Neuron (in vitro differentiated cells): ENCODE data around the gene PPA1.
"Not testable (repeated sequence)": the region's sequence is repeated elsewhere in the genome, so short reads cannot be mapped to it uniquely, and the experiment has no call there.

ENCODE experiments used
- H2AFZ ChIP-seq: one replicate; pipeline ENCODE4 v1.6.1; 2013; ENCODE audit warnings: low read depth, mild to moderate bottlenecking, inconsistent platforms, low read length, moderate library complexity
- H3K27me3 ChIP-seq: one replicate; pipeline ENCODE4 v1.6.1; 2013; ENCODE audit warnings: low read length; ENCODE audit not compliant: insufficient read depth
- H3K36me3 ChIP-seq: one replicate; pipeline ENCODE4 v1.6.1; 2013; ENCODE audit warnings: low read length; ENCODE audit not compliant: insufficient read depth
- H3K4me1 ChIP-seq: one replicate; pipeline ENCODE4 v1.6.1; 2013; ENCODE audit warnings: low read length; ENCODE audit not compliant: insufficient read depth
- H3K4me3 ChIP-seq: 2 replicates; pipeline ENCODE4 v1.5.1; 2013; ENCODE audit warnings: mild to moderate bottlenecking, low read length, moderate library complexity
- H3K9me3 ChIP-seq: one replicate; pipeline ENCODE4 v1.6.1; 2013; ENCODE audit warnings: low read length

PPA1 gene

GRCh38 chr10:70241081-70241480 lies 7.9 kb upstream of the PPA1 start:
- Histone ChIP-seq H3K27me3 (peaks cover 5% of the 10 kb centered on the region), H2AFZ (no peak overlapping the region), H3K9me3 (no peaks in the 10 kb centered on the region), H3K4me3 (no peak overlapping the region), H3K4me1 (no peaks in the 10 kb centered on the region), H3K36me3 (no peaks in the 10 kb centered on the region)

DNA sequence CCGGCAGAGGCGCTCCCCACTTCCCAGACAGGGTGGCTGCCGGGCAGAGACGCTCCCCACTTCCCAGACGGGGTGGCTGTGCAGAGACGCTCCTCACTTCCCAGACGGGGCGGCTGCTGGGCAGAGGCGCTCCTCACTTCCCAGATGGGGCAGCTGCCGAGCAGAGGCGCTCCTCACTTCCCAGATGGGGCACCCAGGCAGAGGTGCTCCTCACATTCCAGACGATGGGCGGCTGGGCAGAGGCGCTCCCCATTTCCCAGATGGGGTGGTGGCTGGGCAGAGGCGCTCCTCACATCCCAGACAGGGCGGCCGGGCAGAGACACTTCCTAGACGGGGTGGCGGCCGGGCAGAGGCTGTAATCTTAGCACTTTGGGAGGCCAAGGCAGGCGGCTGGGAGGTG lies 6.8 kb upstream of the PPA1 start:
- not testable (repeated sequence) for H3K9me3 ChIP-seq, H2AFZ ChIP-seq, H3K36me3 ChIP-seq, H3K4me3 ChIP-seq, H3K27me3 ChIP-seq, H3K4me1 ChIP-seq

GRCh38 chr10:70239077-70239976 lies 6.1 kb upstream of the PPA1 start:
- H2AFZ ChIP-seq, H3K4me3 ChIP-seq, H3K4me1 ChIP-seq, H3K27me3 ChIP-seq, H3K9me3 ChIP-seq, H3K36me3 ChIP-seq: not testable (repeated sequence)

- H3K4me1 ChIP-seq, H3K9me3 ChIP-seq, H3K4me3 ChIP-seq, H3K27me3 ChIP-seq, H2AFZ ChIP-seq, H3K36me3 ChIP-seq: not testable (repeated sequence)
Observed at GRCh38 chr10:70237958-70238536, 4.8 kb upstream of the PPA1 start.

- Histone ChIP-seq H3K4me1 (peaks cover 8% of the 10 kb centered on the region), H3K9me3 (no peaks in the 10 kb centered on the region), H3K36me3 (peaks cover 5% of the 10 kb centered on the region), H2AFZ (no peak overlapping the region), H3K4me3 (no peak overlapping the region), H3K27me3 (no peaks in the 10 kb centered on the region)
Observed at GRCh38 chr10:70234668-70235447, 1.6 kb upstream of the PPA1 start.

- Histone ChIP-seq H3K4me3 (peak overlapping the region; percentile 95), H3K36me3 (peaks cover 15% of the 10 kb centered on the region), H3K9me3 (no peaks in the 10 kb centered on the region), H3K4me1 (peaks cover 8% of the 10 kb centered on the region), H2AFZ (peak overlapping the region; percentile 90), H3K27me3 (no peaks in the 10 kb centered on the region)
Observed at GRCh38 chr10:70233939-70234300, 691 bp upstream of the PPA1 start.

DNA sequence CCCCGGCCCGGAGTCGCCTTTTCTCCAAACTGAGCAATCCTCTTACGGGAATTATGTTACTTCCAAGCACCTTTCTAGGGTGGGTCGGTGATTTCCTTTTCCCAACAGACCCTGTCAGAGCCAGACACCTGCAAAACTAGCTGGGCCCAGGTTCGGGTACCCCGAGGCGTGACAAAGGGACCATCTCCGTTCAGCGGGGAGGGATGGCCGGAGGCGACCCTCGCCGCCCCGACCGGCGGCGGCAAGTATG lies 445 bp downstream of the PPA1 start:
- H3K27me3 ChIP-seq = no peaks in the 10 kb centered on the region
- H3K4me1 ChIP-seq = peaks cover 8% of the 10 kb centered on the region
- no peaks in the 10 kb centered on the region for H3K9me3 ChIP-seq
- H3K36me3 ChIP-seq = peaks cover 24% of the 10 kb centered on the region
- H3K4me3 ChIP-seq = peak overlapping the region; percentile 95
- H2AFZ ChIP-seq = peak overlapping the region; percentile 90

GRCh38 chr10:70232155-70232858 lies 922 bp downstream of the PPA1 start:
- Histone ChIP-seq H3K36me3 (peaks cover 24% of the 10 kb centered on the region), H3K4me3 (peak overlapping the region; percentile 95), H3K9me3 (no peaks in the 10 kb centered on the region), H2AFZ (peak overlapping the region; percentile 90), H3K27me3 (no peaks in the 10 kb centered on the region), H3K4me1 (peaks cover 8% of the 10 kb centered on the region)

- Histone ChIP-seq H3K4me3 (no peak overlapping the region), H3K36me3 (peaks cover 30% of the 10 kb centered on the region), H3K27me3 (no peaks in the 10 kb centered on the region), H2AFZ (no peak overlapping the region), H3K9me3 (no peaks in the 10 kb centered on the region), H3K4me1 (peaks cover 8% of the 10 kb centered on the region)
Observed at GRCh38 chr10:70228491-70228890, 4.7 kb downstream of the PPA1 start.

- Histone ChIP-seq H2AFZ (no peak overlapping the region), H3K4me3 (no peak overlapping the region), H3K4me1 (peaks cover 8% of the 10 kb centered on the region), H3K36me3 (peaks cover 30% of the 10 kb centered on the region), H3K27me3 (no peaks in the 10 kb centered on the region), H3K9me3 (no peaks in the 10 kb centered on the region)
Observed at GRCh38 chr10:70227548-70228320, 5.5 kb downstream of the PPA1 start.

GRCh38 chr10:70223728-70224127 lies 9.5 kb downstream of the PPA1 start:
- Histone ChIP-seq H3K4me3 (no peak overlapping the region), H3K9me3 (no peaks in the 10 kb centered on the region), H3K36me3 (peaks cover 17% of the 10 kb centered on the region)

GRCh38 chr10:70222811-70223447 lies 10.3 kb downstream of the PPA1 start:
- not testable (repeated sequence) for H3K4me1 ChIP-seq, H2AFZ ChIP-seq, H3K9me3 ChIP-seq, H3K27me3 ChIP-seq, H3K4me3 ChIP-seq
- H3K36me3 ChIP-seq = peaks cover 13% of the 10 kb centered on the region

More at GRCh38 chr10:70223728-70224127, 9.5 kb downstream of the PPA1 start:
- Histone ChIP-seq H3K27me3 (no peaks in the 10 kb centered on the region), H2AFZ (no peak overlapping the region), H3K4me1 (no peaks in the 10 kb centered on the region)
